Umbilical cord (tissue), 2 donors: Measurements from ENCODE around the gene CDS2. TPM values are rescaled to one million over a fixed set of nuclear protein-coding genes. Genes with fewer than 3 reads are reported as not detected.
"Not testable (repeated sequence)": the region's sequence is repeated elsewhere in the genome, so short reads cannot be mapped to it uniquely, and the experiment has no call there.

Experiments
- DNase-seq: peaks from one replicate; pipeline ENCODE4 v3.0.0-alpha.2; 2015; ENCODE audit warnings: low spot score
- total RNA-seq: library from RNA; depleted of rRNA; stranded (reverse); fragments of >200 nt; gene quantifications from one replicate; pipeline ENCODE4 v1.2.3, GENCODE V29; 2014; ENCODE audit warnings: low replicate concordance; ENCODE audit not compliant: insufficient read depth

Gene CDS2
- 27.2 TPM for total RNA-seq

DNA sequence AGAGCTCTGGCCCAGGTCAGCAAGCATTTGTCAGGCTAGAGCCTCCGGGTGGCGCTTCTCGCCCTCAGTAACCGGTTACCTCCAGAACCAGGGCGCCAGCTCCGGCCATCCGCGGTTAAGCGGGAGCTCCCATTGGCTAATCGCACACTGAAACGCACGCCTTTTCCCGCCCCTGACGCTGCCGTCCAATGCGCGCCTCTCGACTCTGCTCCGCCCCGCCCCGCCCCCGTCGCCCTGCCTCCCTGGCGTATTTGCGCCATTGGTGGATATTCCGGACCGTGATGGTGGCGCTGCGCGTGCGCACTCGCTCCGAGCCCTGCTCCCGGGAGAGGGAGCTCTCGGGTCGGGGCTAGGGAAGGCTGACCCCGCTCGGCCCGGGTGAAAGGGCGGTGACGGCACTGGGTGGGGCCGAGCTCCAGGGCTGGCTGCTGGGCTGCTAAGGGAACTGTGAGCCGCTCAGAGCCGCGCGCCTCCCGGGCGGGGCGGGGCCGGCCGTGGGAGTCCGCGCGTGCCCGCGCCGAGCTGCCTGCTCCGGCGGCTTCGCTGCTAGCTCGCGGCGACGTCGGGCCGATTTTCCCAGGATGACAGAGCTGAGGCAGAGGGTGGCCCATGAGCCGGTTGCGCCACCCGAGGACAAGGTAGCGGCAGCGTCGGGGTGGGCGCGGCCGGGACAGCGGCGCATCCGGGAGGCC, at the start of gene CDS2:
CDS2 (plus strand) TSS at position 497 of the 692 bp plus-strand sequence; CDS start at position 582, 85 bp downstream.
- DNase-seq: peak; percentile 100

DNA sequence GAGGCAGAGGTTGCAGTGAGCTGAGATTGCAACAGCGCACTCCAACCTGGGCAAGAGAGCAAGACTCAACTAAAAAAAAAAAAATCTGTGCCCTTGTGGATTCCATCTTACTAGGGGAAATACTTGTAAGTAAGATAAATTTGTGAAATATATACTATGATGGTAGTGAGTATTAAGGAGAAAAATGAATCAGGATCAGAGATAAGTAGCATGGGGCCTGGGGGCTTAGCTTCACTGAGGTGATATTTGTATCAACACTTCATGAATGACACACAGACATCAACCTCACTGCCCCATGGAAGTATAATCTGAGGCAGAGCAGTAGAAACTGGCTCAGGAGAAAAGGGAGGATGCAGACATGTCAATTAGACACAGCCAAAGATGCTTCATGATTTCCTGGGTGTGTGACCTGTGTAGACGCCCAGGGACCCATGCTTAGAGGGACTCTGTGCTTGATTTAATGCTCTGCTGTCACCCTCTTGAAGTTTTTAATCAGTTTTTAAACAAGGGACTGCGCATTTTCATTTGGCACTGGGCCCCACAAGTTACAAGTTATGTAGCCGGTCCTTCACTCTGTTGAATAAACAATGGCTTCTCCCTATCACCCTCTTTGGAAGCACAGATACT, 48.9 kb upstream of the CDS2 start:
- no peak for DNase-seq

DNA sequence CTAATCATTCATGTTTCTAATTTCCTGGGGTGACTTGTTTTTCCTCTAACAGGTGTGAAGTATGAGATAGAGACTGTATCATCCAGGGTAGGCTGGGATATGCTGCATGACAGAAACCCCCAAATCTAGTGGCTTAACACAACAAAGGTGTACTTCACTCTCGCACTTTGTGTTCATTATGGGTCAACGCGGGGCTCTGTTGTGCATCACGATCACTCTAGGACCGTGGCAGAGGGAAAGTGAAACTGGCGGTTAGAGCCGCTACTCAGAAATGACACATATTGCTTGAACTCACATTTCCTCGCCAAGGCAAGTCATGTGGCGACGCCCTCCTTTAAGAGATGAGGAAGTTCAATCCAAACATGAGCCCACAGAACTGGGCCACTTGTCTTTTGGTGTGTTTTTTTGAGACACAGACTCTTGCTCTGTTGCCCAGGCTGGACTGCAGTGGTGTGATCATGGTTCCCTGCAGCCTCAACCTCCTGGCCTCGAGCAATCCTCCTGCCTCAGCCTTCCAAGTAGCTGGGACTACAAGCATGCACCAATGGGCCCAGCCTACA, 48.3 kb upstream of the CDS2 start:
- peak; percentile 61 for DNase-seq

DNA sequence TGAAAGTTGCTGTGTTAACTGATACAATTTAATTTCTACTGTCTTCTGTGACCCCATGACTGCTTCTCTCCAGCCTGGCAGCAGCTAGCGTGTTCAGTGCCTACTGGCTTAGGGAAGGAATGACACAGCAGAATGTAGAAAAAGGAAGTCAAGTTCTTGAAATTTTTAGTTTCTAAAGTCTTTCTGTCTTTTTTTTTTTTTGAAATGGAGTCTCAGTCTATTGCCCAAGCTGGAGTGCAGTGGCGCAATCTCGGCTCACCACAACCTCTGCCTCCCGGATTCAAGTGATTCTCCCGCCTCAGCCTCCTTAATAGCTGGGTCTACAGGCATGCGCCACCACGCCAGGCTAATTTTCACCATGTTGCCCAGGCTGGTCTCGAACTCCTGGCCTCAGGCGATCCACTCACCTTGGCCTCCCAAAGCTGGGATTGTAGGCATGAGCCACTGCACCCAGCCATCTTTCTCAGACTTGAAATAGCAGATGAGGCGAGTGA, 46.4 kb upstream of the CDS2 start:
- DNase-seq: peak; percentile 45

DNA sequence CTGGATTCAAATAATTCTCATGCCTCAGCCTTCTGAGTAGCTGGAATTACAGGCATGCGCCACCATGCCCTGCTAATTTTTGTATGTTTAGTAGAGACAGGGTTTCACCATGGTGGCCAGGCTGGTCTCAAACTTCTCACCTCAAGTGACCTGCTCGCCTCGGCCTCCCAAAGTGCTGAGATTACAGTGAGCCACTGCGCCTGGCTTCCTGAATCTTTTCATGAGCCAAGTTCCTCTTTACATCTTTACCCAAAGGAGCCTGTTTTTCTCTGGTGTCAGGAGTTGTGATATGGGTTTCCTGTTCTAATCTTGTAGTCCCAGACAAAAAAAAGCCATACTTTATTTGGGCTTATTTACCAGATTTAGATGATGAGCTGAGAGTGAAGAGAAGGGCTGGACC, 41.4 kb upstream of the CDS2 start:
- peak; percentile 17 for DNase-seq

GRCh38 chr20:5088688-5089087, 38.1 kb upstream of the CDS2 start:
- DNase-seq: no peak

GRCh38 chr20:5090191-5090590, 36.6 kb upstream of the CDS2 start:
- peak; percentile 39 for DNase-seq

- DNase-seq: no peak
Measured at GRCh38 chr20:5091902-5092301, 34.9 kb upstream of the CDS2 start.

- DNase-seq: no peak
Measured at GRCh38 chr20:5092765-5093339, 34.0 kb upstream of the CDS2 start.

GRCh38 chr20:5095454-5095853, 31.4 kb upstream of the CDS2 start:
- no peak for DNase-seq

- no peak for DNase-seq
Measured at GRCh38 chr20:5095931-5096330, 30.9 kb upstream of the CDS2 start.

DNA sequence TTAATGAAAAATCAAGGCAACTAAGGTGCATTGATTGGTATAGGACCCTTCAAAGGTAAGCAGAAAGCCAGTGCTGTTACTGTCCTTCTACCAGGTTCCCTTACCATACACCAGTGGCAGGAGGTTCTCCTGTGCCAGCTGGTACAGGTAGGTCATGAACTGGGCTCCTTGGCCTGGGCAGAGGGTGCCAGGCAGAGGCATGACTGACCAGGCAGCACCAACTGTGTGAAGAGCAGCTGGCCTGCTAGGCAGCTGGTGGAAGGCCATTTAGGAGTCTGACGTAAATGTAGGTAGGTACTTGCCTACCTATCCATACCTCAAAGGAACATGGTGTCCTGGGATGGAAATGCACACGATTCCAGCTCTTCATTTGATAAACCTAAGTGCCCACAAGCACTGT, 30.3 kb upstream of the CDS2 start:
- DNase-seq: no peak

- not testable (repeated sequence) for DNase-seq
Measured at GRCh38 chr20:5099009-5099408, 27.8 kb upstream of the CDS2 start.

DNA sequence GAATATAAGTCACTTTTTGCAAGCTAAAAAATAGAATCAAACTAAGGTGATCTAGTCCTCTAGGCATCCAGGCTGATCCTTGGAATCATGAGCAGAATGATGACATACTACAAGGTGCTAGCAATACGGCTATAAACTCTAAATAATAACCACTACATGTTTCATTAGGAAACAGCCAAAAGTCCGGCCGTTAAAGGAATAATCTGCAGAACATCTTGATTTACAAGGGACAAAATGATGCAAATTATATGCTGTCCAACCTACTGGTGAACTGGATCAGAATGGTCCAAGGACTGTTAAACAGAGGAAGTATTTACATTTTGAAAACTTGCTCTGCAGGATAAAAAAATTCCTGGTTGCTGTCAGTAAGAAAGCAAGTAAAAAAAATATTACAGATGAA, 26.9 kb upstream of the CDS2 start:
- not testable (repeated sequence) for DNase-seq

- peak; percentile 64 for DNase-seq
Measured at GRCh38 chr20:5100684-5101347, 26.0 kb upstream of the CDS2 start.

DNA sequence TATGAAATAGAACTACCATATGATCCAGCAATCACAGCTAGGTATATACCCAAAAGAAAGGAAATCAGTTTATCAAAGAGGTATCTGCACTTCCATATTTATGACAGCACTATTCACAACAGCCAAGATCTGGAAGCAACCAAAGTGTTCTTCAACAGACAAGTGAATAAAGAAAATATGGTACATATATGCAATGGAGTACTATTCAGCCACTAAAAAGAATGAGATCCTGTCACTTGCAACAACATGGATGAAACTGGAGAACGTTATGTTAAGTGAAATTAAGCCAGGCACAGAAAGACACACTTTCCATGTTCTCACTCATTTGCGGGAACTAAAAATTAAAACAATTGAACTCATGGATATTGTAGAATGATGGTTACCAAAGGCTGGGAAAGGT, 22.3 kb upstream of the CDS2 start:
- no peak for DNase-seq

DNA sequence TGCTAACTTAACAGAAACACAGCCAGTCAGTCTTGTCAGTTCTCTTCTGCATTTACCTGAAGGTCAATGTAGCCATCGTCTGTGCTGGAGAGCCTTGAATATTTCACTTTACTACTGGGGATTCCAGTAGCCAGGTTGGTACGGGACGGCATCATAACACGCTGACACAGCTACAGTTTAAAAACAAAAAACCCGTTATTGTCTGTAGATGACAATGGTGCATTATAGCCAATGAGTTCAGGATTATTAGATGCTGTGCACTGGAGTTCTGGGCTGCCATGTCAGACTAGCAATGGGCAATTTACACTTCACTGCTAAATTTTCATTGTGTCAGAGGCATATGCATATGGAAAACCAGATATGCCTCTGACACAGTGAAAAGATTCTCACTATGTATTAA, 17.5 kb upstream of the CDS2 start:
- no peak for DNase-seq

DNA sequence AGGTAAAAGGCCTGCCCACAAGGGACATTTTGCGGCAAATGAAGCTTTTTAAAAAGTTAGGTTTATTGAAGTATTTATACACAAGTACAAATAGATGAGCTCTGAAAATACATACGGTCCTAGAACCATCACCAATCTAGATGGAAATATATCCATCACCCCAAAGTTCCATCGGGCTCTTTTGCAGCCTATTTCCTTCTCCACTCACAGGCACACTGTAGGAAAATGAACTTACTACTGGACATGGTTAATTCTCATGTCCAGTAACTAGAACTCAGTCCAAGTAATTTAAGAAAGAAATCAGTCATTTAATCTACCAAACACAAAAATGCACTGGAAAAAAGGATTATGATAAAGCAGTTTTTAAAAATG, 13.2 kb upstream of the CDS2 start:
- no peak for DNase-seq

DNA sequence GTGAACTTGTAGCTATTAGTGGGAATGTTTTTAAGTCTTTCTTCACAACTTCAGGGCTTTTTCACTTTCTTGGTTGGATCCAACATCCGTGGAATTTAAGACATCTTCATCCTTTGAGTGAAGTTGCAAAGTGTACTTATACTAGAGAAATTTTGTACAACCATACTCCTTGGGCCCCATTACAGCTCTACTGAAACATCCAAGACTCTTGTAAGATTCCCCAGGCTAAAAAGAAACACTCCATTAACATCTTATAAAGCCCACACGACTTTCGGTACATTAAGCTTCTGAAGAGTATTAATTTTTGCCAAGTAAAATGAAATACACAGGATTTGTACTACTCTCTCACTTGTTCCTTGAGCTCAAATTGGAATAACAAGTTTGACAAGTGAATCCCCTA, 12.4 kb upstream of the CDS2 start:
- DNase-seq: no peak

DNA sequence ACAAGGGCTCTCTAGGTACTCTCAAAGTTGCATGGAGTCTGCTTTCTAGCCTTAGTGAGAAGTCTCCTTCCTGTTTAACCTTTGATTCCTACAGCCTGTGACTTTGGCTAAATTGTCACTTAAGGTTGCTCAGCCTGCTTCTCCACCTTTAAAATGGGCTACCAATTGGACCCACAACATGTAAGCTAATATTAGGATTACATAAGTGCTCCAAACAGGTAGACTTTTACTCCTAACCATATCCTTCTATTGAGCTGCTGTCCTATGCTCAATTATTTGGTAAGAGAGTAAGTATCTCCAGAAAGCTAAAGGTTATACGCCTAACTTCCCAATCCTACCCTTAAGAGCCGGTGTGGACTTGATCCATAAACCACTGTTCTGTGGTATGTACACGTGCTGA, 9.9 kb upstream of the CDS2 start:
- DNase-seq: no peak

GRCh38 chr20:5118220-5119142, 8.3 kb upstream of the CDS2 start:
- DNase-seq: no peak
